Skeletal muscle tissue (tissue), 4 donors: Measurements from ENCODE around the gene CT55. TPM values are rescaled to one million over a fixed set of nuclear protein-coding genes. Genes with fewer than 3 reads are reported as not detected.
"Not testable (repeated sequence)": the region's sequence is repeated elsewhere in the genome, so short reads cannot be mapped to it uniquely, and the experiment has no call there.

ENCODE experiments used
- H3K27ac ChIP-seq: one replicate; pipeline ENCODE4 v1.7.0; 2013; ENCODE audit warnings: mild to moderate bottlenecking, low read depth, low read length, inconsistent platforms
- H3K27me3 ChIP-seq, 3 donors: one replicate each; pipeline ENCODE4 v1.7.0; 2013; ENCODE audit warnings: low read length in 3 of 3; ENCODE audit not compliant: control insufficient read depth in 3 of 3, insufficient read depth in 3 of 3
- H3K36me3 ChIP-seq, 3 donors: one replicate each; pipeline ENCODE4 v1.7.0; 2013; ENCODE audit warnings: low read length in 3 of 3; ENCODE audit not compliant: control insufficient read depth in 3 of 3, insufficient read depth in 3 of 3
- H3K4me1 ChIP-seq, 3 donors: one replicate each; pipeline ENCODE4 v1.7.0; 2013; ENCODE audit warnings: low read length in 3 of 3, mild to moderate bottlenecking in 3 of 3; ENCODE audit not compliant: control insufficient read depth in 3 of 3, insufficient read depth in 3 of 3
- H3K4me3 ChIP-seq, 3 donors: one replicate each; pipeline ENCODE4 v1.7.0; 2013; ENCODE audit warnings: low read length in 3 of 3
- H3K9ac ChIP-seq, 3 donors: one replicate each; pipeline ENCODE4 v1.7.0; 2013; ENCODE audit warnings: low read length in 3 of 3, mild to moderate bottlenecking in 3 of 3, moderate library complexity in 2 of 3, low read depth in 1 of 3
- H3K9me3 ChIP-seq, 3 donors: one replicate each; pipeline ENCODE4 v1.7.0; 2013; ENCODE audit warnings: low read length in 3 of 3; ENCODE audit not compliant: control insufficient read depth in 3 of 3
- total RNA-seq: library from RNA; depleted of rRNA; stranded (reverse); fragments of >200 nt; gene quantifications from one replicate; pipeline ENCODE4 v1.2.3, GENCODE V29; 2014
- donor health status: Osteomylitis.

Gene CT55
- total RNA-seq, 1 donor from 2014 or later = not detected

GRCh38 chrX:135169534-135169933 is 1.7 kb downstream of the CT55 start:
- H3K9ac ChIP-seq, H3K36me3 ChIP-seq, H3K27ac ChIP-seq, H3K4me1 ChIP-seq, H3K27me3 ChIP-seq, H3K9me3 ChIP-seq, H3K4me3 ChIP-seq: not testable (repeated sequence)

- no peaks in the 10 kb centered on the region for H3K27me3 ChIP-seq
- no peaks in the 10 kb centered on the region for H3K9me3 ChIP-seq
- no peak overlapping the region for H3K9ac ChIP-seq
- no peaks in the 10 kb centered on the region for H3K36me3 ChIP-seq
- H3K4me3 ChIP-seq = no peak overlapping the region
- H3K27ac ChIP-seq = no peak overlapping the region
- H3K4me1 ChIP-seq = no peaks in the 10 kb centered on the region
These were observed 2.7 kb downstream of the CT55 start for GRCh38 chrX:135168486-135168885.

- not testable (repeated sequence) for H3K27ac ChIP-seq, H3K27me3 ChIP-seq, H3K9ac ChIP-seq, H3K4me1 ChIP-seq, H3K36me3 ChIP-seq, H3K4me3 ChIP-seq, H3K9me3 ChIP-seq
These were observed 16.5 kb downstream of the CT55 start for GRCh38 chrX:135154688-135155087.

GRCh38 chrX:135126145-135126544 is 45.1 kb downstream of the CT55 start:
- not testable (repeated sequence) for H3K27ac ChIP-seq, H3K36me3 ChIP-seq, H3K9ac ChIP-seq, H3K4me1 ChIP-seq, H3K27me3 ChIP-seq, H3K9me3 ChIP-seq, H3K4me3 ChIP-seq

- H3K9me3 ChIP-seq, H3K9ac ChIP-seq, H3K27ac ChIP-seq, H3K4me3 ChIP-seq, H3K27me3 ChIP-seq, H3K36me3 ChIP-seq, H3K4me1 ChIP-seq: not testable (repeated sequence)
These were observed 51.1 kb downstream of the CT55 start, which contains the start of gene ETDB for GRCh38 chrX:135120056-135120576. Gene ETDB, minus strand, starts transcription at chrX:135120526. Its CDS starts 1,265 bp downstream, at chrX:135119261.

GRCh38 chrX:135116064-135116463 is 55.1 kb downstream of the CT55 start:
- H3K4me1 ChIP-seq, H3K9me3 ChIP-seq, H3K27ac ChIP-seq, H3K9ac ChIP-seq, H3K36me3 ChIP-seq, H3K27me3 ChIP-seq, H3K4me3 ChIP-seq: not testable (repeated sequence)

GRCh38 chrX:135114392-135114791 is 56.8 kb downstream of the CT55 start:
- H3K4me1 ChIP-seq = no peaks in the 10 kb centered on the region
- no peaks in the 10 kb centered on the region for H3K9me3 ChIP-seq
- peaks cover 0 to 4% (median 0%) of the 10 kb centered on the region in 3 donors for H3K27me3 ChIP-seq
- no peaks in the 10 kb centered on the region for H3K36me3 ChIP-seq
- H3K4me3 ChIP-seq = no peak overlapping the region
- H3K27ac ChIP-seq = no peak overlapping the region
- no peak overlapping the region for H3K9ac ChIP-seq

GRCh38 chrX:135112743-135113142 is 58.5 kb downstream of the CT55 start:
- Histone ChIP-seq H3K27me3 (peaks cover 0 to 4% (median 0%) of the 10 kb centered on the region in 3 donors), H3K9me3 (no peaks in the 10 kb centered on the region), H3K4me1 (no peaks in the 10 kb centered on the region), H3K4me3 (no peak overlapping the region), H3K36me3 (no peaks in the 10 kb centered on the region), H3K27ac (no peak overlapping the region), H3K9ac (no peak overlapping the region)

GRCh38 chrX:135112096-135112729 is 59.0 kb downstream of the CT55 start:
- Histone ChIP-seq H3K9ac (no peak overlapping the region), H3K27me3 (peaks cover 0 to 4% (median 0%) of the 10 kb centered on the region in 3 donors), H3K36me3 (no peaks in the 10 kb centered on the region), H3K27ac (no peak overlapping the region), H3K4me3 (no peak overlapping the region), H3K4me1 (no peaks in the 10 kb centered on the region), H3K9me3 (no peaks in the 10 kb centered on the region)

GRCh38 chrX:135109554-135109953 is 61.6 kb downstream of the CT55 start:
- peaks cover 0 to 7% (median 0%) of the 10 kb centered on the region in 3 donors for H3K27me3 ChIP-seq
- no peak overlapping the region for H3K27ac ChIP-seq
- H3K4me3 ChIP-seq = no peak overlapping the region
- no peaks in the 10 kb centered on the region for H3K9me3 ChIP-seq
- H3K4me1 ChIP-seq = no peaks in the 10 kb centered on the region
- H3K9ac ChIP-seq = no peak overlapping the region
- no peaks in the 10 kb centered on the region for H3K36me3 ChIP-seq
